ENCODE data around the gene MLANA.

DNA sequence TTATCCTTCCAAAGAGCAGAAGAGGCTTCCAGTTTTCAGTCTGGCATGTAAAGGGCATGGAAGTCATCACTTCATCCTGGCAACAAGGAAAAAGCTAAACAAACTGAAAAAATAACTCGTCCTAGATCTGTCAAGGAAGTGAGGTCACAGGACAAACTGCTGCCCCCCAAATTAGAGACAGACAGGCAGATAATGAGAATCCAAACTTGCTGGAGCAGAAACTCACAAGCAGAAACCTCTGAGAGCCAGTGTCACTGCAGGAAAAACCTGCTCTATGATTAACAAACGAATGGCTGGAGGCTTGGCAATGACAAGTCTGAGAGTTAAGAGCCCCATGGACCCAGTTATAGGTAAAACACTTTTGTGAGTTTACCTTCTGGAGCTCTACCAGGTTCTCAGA is 18.9 kb upstream of the MLANA start:
- no peak for TF ChIP-seq YY1 (IDR thresholded peaks at IDR 0.05; ENCODE audit: insufficient read depth, insufficient read length)
- no peak for TF ChIP-seq SUZ12 (IDR thresholded peaks at IDR 0.05; ENCODE audit: extremely low read depth, insufficient read depth, insufficient read length)

Data from NT2/D1 (cell line).